Measurements from ENCODE around the gene SLC8A1.
"Not testable (repeated sequence)": the region's sequence is repeated elsewhere in the genome, so short reads cannot be mapped to it uniquely, and the experiment has no call there.

The SLC8A1 gene

DNA sequence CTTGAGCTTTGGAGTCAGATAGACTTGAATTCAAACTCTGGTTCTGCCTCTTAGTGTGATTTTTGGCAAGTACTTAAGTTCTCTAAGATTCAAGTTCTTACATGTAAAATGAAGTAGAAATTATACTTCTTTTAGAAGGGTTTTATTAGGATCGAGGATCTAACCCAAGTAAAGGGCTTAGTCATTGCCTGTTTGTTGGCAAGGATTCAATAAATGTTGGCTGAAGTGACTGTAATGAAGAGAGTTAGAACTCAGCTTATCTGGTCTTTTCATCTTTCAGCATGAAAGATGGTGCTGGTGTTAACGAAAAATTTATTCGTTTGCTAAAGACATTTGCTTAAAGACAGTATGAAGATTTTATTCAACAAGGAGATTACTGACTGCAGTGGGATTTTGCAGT lies 356.9 kb downstream of the SLC8A1 start:
- DNase-seq = no peak

DNA sequence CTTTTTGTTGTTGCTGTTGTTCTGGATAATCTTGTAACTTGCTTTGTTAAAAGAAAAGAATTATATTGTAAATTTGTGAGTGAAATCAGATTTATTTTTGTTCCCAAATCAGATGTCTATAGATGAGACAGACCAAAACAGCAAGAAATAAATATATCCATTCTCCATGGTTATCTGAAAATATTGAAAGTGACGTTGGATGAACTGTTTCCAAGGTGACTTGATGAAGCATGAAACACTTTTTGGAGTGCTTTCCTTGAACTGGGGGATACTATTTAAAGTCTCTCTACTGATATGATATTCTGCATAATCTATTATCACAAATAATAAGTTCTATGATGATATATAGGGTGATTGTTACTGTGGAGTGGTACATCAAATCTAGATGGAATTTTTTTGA lies 357.4 kb downstream of the SLC8A1 start:
- no peak for DNase-seq

GRCh38 chr2:40093021-40093675 lies 358.7 kb downstream of the SLC8A1 start:
- no peak for DNase-seq

GRCh38 chr2:40090044-40090443 lies 361.8 kb downstream of the SLC8A1 start:
- DNase-seq = no peak

DNA sequence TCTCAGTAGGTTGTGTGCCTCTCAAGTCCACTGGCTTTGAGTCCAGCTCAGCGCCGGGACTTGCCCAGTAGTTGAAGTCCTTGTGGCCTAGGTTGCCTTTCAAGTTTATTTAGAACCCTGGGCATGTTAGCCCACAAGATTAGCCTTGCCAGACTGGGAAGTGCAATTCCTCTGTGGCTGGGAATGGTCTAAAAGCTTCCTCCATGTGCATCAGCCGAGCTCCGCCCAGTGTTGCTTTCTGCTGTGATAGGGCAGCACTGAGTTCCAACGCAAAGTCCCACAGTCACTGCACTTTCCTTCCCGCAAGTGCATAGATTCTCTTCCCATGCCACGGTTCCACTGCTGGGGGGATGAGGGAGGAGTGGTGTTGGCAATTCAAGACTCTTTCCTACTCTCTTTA lies 364.0 kb downstream of the SLC8A1 start:
- DNase-seq = no peak

- DNase-seq = no peak
Observed at GRCh38 chr2:40087434-40087833, 364.5 kb downstream of the SLC8A1 start.

DNA sequence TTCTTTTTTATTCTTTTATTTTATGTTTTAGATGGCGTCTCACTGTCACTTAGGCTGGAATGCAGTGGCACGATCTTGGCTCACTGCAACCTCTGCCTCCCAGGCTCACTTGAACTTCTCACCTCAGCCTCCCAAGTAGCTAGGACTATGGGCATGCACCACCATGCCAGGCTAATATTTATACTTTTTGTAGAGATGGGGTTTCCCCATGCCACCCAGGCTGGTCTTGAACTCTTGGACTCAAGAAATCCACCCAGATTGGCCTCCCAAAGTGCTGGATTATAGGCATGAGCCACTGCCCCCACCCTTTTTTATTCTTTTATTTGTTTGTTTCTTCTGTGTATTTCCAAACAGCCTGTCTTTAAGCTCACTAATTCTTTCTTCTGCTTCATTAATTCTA lies 366.1 kb downstream of the SLC8A1 start:
- no peak for DNase-seq

- not testable (repeated sequence) for DNase-seq
Observed at GRCh38 chr2:40073336-40073735, 378.6 kb downstream of the SLC8A1 start.

DNA sequence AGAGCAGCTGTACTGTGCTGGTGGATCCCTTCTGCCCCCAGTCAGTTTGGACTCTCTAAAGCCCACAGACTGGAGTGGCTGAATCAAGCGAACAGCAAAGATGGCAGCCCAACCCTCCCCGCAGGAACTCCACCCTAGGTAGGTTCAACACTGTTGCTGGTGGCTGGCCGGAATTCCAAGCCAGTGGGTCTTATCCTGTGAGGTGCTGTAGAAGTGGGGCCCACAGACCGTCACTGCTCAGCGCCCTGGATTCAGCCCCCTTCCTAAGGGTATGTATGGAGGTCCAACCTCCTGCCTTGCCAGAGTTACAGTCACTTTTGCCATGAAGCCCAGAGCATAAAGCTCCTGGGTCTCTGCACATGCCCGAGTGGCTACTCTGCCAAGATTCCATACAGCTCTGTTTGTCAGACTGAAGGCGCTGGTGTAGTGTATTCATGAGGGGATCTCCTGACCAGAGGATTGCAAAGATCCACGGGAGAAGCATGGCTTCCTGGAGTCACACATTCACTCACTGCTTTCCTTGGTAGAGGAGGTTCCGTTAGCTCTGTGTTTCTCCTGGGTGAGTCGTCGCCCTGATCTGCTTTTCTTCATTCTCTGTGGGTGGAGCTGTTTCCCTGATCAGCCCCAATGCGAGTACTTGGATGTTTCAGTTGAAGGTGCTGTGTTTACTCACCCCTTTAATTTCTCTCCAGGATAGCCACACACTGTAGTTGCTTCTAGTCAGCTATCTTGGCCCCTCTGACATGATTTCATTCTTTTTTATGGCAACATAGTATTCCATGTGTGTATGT lies 379.3 kb downstream of the SLC8A1 start:
- DNase-seq = no peak

GRCh38 chr2:40062381-40062780 lies 389.5 kb downstream of the SLC8A1 start:
- DNase-seq = no peak

GRCh38 chr2:40049781-40050180 lies 402.1 kb downstream of the SLC8A1 start:
- DNase-seq = no peak

DNA sequence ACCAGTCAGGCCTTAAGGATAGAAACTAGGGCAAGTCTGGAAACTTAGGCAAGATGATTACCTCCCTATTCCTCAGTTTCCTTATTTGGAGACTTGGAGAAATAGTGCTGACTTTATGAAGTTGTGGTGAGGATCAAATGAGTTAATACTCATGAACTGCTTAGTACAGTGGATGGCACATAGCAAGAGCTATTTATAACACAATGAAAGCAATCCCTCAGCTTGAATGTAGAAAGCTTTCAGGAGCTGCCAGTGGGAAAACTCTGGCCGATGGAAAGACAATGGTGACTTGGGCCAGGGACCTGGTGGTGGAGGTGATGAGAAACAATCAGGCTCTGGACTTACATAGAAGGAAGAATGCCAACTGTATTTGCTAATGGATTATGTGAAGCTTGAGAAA lies 403.4 kb downstream of the SLC8A1 start:
- DNase-seq = no peak

DNA sequence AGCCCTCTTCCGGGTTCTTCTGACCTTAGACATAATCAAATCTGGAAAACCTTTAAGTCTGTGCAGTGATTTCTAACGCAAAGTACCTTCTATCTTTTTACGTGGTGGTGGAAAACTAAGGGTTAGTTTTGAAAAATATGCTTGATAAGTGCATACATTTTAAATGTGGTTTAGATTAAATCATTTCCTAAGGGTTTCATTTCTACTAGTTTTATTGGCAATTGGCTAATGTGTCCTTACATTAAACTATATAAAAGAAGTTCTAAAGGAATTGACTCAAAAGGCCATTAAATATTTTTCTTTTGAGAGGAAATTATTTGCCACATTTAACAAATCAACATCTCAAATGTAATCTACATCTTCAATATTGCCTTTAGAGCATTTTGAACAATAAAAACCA lies 404.5 kb downstream of the SLC8A1 start:
- no peak for DNase-seq

All from GDM1 (cell line).